Measurements from ENCODE around the gene GALNT2.

The GALNT2 gene

GRCh38 chr1:230066466-230067404 lies at the start of gene GALNT2:
GALNT2 (plus strand) TSS chr1:230067238; CDS start chr1:230067281, 43 bp downstream.
- peak; percentile 81 for DNase-seq

GRCh38 chr1:230020451-230020850 lies 46.6 kb upstream of the GALNT2 start:
- no peak for DNase-seq

- no peak for DNase-seq
Observed at GRCh38 chr1:230022666-230023380, 44.2 kb upstream of the GALNT2 start.

- DNase-seq = no peak
Observed at GRCh38 chr1:230025686-230026085, 41.4 kb upstream of the GALNT2 start.

- DNase-seq = no peak
Observed at GRCh38 chr1:230026139-230026538, 40.9 kb upstream of the GALNT2 start.

- DNase-seq = no peak
Observed at GRCh38 chr1:230026572-230026971, 40.5 kb upstream of the GALNT2 start.

GRCh38 chr1:230028602-230029223 lies 38.3 kb upstream of the GALNT2 start:
- no peak for DNase-seq

- DNase-seq = no peak
Observed at GRCh38 chr1:230029244-230029941, 37.6 kb upstream of the GALNT2 start.

- no peak for DNase-seq
Observed at GRCh38 chr1:230030122-230030821, 36.8 kb upstream of the GALNT2 start.

- no peak for DNase-seq
Observed at GRCh38 chr1:230031131-230031530, 35.9 kb upstream of the GALNT2 start.

GRCh38 chr1:230032516-230033281 lies 34.3 kb upstream of the GALNT2 start:
- DNase-seq = no peak

GRCh38 chr1:230037261-230037660 lies 29.8 kb upstream of the GALNT2 start:
- DNase-seq = no peak

GRCh38 chr1:230040440-230040839 lies 26.6 kb upstream of the GALNT2 start:
- DNase-seq = no peak

- no peak for DNase-seq
Observed at GRCh38 chr1:230043081-230043480, 24.0 kb upstream of the GALNT2 start.

GRCh38 chr1:230044729-230045128 lies 22.3 kb upstream of the GALNT2 start:
- DNase-seq = no peak

GRCh38 chr1:230047114-230047865 lies 19.7 kb upstream of the GALNT2 start:
- DNase-seq = no peak

- DNase-seq = no peak
Observed at GRCh38 chr1:230048322-230048721, 18.7 kb upstream of the GALNT2 start.

GRCh38 chr1:230048922-230049321 lies 18.1 kb upstream of the GALNT2 start:
- DNase-seq = no peak

- DNase-seq = no peak
Observed at GRCh38 chr1:230049731-230050130, 17.3 kb upstream of the GALNT2 start.

- no peak for DNase-seq
Observed at GRCh38 chr1:230050973-230051735, 15.9 kb upstream of the GALNT2 start.
